Gastrocnemius medialis (tissue), 4 donors: ENCODE results near the gene TLE4.

Experiments
- POLR2A ChIP-seq, 2 donors: fragments of 450-650 bp; IDR thresholded peaks; one replicate each; pipeline ENCODE4 v1.6.1; 2017; ENCODE audit warnings: antibody characterized with exemption in 2 of 2, mild to moderate bottlenecking in 2 of 2, moderate library complexity in 2 of 2
- TF ChIP-seq, protein P1 (sequence below), 5 experiments: fragments of 450-650 bp in 3 of 5; fragments of 200-600 bp in 2 of 5; sonication (generic) in 2 of 5; IDR thresholded peaks in 4 of 5; conservative IDR thresholded peaks in 1 of 5; 1 replicate in 4 of 5; 2 replicates in 1 of 5; pipeline ENCODE4 v1.5.1; 2016 to 2019; ENCODE audit warnings: antibody characterized with exemption in 5 of 5, mild to moderate bottlenecking in 3 of 5, moderate library complexity in 3 of 5

- no peak for TF ChIP-seq POLR2A (IDR thresholded peaks at IDR 0.05)
- TF ChIP-seq, protein P1, sequence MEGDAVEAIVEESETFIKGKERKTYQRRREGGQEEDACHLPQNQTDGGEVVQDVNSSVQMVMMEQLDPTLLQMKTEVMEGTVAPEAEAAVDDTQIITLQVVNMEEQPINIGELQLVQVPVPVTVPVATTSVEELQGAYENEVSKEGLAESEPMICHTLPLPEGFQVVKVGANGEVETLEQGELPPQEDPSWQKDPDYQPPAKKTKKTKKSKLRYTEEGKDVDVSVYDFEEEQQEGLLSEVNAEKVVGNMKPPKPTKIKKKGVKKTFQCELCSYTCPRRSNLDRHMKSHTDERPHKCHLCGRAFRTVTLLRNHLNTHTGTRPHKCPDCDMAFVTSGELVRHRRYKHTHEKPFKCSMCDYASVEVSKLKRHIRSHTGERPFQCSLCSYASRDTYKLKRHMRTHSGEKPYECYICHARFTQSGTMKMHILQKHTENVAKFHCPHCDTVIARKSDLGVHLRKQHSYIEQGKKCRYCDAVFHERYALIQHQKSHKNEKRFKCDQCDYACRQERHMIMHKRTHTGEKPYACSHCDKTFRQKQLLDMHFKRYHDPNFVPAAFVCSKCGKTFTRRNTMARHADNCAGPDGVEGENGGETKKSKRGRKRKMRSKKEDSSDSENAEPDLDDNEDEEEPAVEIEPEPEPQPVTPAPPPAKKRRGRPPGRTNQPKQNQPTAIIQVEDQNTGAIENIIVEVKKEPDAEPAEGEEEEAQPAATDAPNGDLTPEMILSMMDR (IDR thresholded peaks at IDR 0.05 in 4 of 5, conservative IDR thresholded peaks at IDR 0.05 in 1 of 5): no peak
These were observed 41.4 kb downstream of the TLE4 start for GRCh38 chr9:79613145-79613544.
